ENCODE measurements around the gene PRKG1. TPM values are rescaled to one million over a fixed set of nuclear protein-coding genes. Genes with fewer than 3 reads are reported as not detected.
A peak's percentile ranks its signal among the peaks of the same experiment; 100 is the strongest.

The PRKG1 gene
- total and polyA plus RNA-seq, 2 of the 8 experiments (the other 6 are each of a cell fraction or from before 2014, with no cell fraction given): 4.2 to 15.2 TPM

- TF ChIP-seq TAF1 (IDR thresholded peaks at IDR 0.05; ENCODE audit: low read depth, low read length) (peak; percentile 93), SP1 (IDR thresholded peaks at IDR 0.05; ENCODE audit: low read depth, low read length) (peak; percentile 79), EP300 (IDR thresholded peaks at IDR 0.05; ENCODE audit: borderline replicate concordance in 1 of 2, low read depth in 2 of 2, low read length in 2 of 2) (peak in 1 of 2 experiments; percentile 6; a peak in 1 of 3 replicates), ATF2 (IDR thresholded peaks at IDR 0.05; ENCODE audit: low read length) (no peak), CEBPB (IDR thresholded peaks at IDR 0.05; ENCODE audit: low read depth, low read length) (no peak), PHF8 (conservative IDR thresholded peaks at IDR 0.05; ENCODE audit: low read depth, low read length) (0 out of 2 replicates have a peak, but pooled peaks have one; percentile 46), SUZ12 (IDR thresholded peaks at IDR 0.05; ENCODE audit: low read length) (no peak), HDAC6 (IDR thresholded peaks at IDR 0.05; ENCODE audit: low read depth, low read length) (no peak), USF2 (IDR thresholded peaks at IDR 0.05; ENCODE audit: low read length) (no peak), HDAC2 (IDR thresholded peaks at IDR 0.05; ENCODE audit: borderline replicate concordance in 1 of 2, low read depth in 2 of 2, low read length in 2 of 2) (peak in 1 of 2 experiments; percentile 64; a peak in 1 of 4 replicates), ATF3 (IDR thresholded peaks at IDR 0.05; ENCODE audit: insufficient read depth, low read depth, low read length) (no peak), RXRA (IDR thresholded peaks at IDR 0.05; ENCODE audit: insufficient read depth, low read depth, low read length) (no peak), ZNF274 (IDR thresholded peaks at IDR 0.05; ENCODE audit: borderline replicate concordance, extremely low read depth, low read length) (no peak), TCF12 (IDR thresholded peaks at IDR 0.05; ENCODE audit: low read depth, low read length) (no peak), MAX (IDR thresholded peaks at IDR 0.05) (peak; percentile 86), POU5F1 (IDR thresholded peaks at IDR 0.05; ENCODE audit: low read depth, low read length) (no peak), GTF2F1 (IDR thresholded peaks at IDR 0.05; ENCODE audit: borderline replicate concordance, low read depth, low read length) (no peak), RAD21 (IDR thresholded peaks at IDR 0.05 in 1 of 2, conservative IDR thresholded peaks at IDR 0.05 in 1 of 2; ENCODE audit: low read depth in 2 of 2, low read length in 2 of 2) (peak in 1 of 2 experiments; percentile 16; a peak in 1 of 4 replicates)
Observed at GRCh38 chr10:51699475-51700227, 625.4 kb downstream of the PRKG1 start, which contains the start of gene CSTF2T (continued).

All from H1 (cell line).